Measurements from ENCODE around the gene LIMS2.

Gene LIMS2

DNA sequence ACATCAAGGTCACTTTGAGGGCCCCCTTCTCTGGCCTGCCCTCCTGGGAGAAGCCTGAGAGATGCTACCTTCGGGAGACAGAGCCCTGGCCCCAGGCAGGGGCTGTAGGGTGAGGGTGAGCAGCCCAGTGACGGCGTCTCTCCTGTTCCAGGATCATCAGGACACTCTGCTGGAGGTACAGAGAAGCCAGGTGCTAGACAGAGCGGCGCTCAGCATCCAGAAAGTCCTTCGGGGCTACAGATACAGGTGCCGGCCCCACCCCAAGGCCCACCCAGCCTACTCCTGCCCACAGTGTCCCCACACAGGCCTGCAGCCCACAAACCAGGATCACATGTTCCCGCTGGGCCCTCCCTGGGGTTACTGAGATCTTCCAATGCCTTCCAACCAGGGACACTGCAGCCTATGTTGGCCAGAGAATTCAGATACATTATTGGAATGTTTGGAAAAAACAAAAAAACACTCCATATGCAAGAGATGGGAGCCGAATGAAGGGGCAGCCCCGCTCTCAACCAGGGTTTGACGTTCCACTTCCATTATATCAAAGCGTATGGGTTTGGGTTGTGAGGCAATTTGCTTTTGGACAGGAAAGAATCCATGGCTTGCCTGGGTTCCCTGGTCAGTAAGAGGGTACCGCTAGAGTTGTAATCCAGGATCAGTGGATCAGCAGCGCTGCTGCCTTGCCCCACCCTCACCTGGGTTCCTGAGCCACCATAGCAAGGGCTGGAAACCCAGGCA, 78.9 kb downstream of the LIMS2 start:
- DNase-seq, result no peak

- DNase-seq, result no peak
These were observed 81.2 kb downstream of the LIMS2 start for GRCh38 chr2:127594116-127594591.

GRCh38 chr2:127593228-127594115, 81.9 kb downstream of the LIMS2 start:
- no peak for DNase-seq

GRCh38 chr2:127592761-127593227, 82.5 kb downstream of the LIMS2 start:
- no peak for DNase-seq

GRCh38 chr2:127591221-127591923, 84.0 kb downstream of the LIMS2 start:
- DNase-seq, result no peak

- no peak for DNase-seq
These were observed 84.7 kb downstream of the LIMS2 start for GRCh38 chr2:127590386-127591190.

DNA sequence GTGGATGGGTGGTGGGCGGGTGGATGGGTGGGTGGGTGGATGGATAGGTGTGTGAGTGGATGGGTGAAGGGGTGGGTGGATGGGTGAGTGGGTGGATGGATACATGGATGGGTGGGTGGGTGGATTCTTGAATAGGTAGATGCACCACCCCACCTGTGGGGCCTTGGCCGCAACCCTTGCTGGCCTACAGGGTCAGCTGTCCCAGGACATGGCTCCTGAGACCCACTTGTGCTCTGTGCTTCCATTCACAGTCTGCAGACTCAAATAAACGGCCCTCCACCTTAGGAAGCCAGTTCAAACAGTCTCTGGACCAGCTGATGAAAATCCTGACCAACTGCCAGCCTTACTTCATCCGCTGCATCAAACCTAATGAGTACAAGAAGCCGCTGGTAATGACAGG, 85.5 kb downstream of the LIMS2 start:
- DNase-seq, result no peak

GRCh38 chr2:127589358-127589757, 86.0 kb downstream of the LIMS2 start:
- no peak for DNase-seq

All from SHP77 treated with DMSO at 0.1 percent for 48 hours (cell line).